ENCODE data around the gene SLC12A7. TPM values are rescaled to one million over a fixed set of nuclear protein-coding genes. Genes with fewer than 3 reads are reported as not detected.

SLC12A7 gene
- total RNA-seq, 1 experiment from 2014 or later = 30.8 TPM

GRCh38 chr5:1019001-1019905 is 92.6 kb downstream of the SLC12A7 start:
- no peak overlapping the region for H3K9ac ChIP-seq (ENCODE audit: extremely low read depth, insufficient read length, low read length)
- H4K20me1 ChIP-seq (ENCODE audit: control insufficient read depth, insufficient read depth, insufficient read length) = no peaks in the 10 kb centered on the region
- no CpG with 5 or more reads among the region's 37 CpGs for WGBS (ENCODE audit: extremely low coverage, insufficient read length, low lambda C conversion rate)
- H4K91ac ChIP-seq (ENCODE audit: insufficient read length, low read depth, low read length) = no peak overlapping the region
- no peak overlapping the region for H3K56ac ChIP-seq (ENCODE audit: insufficient read length, low read depth, low read length)
- no peak overlapping the region for H3K27ac ChIP-seq (ENCODE audit: insufficient read length, low read depth, low read length)
- H2BK20ac ChIP-seq (ENCODE audit: low read depth, low read length, poor library complexity, severe bottlenecking) = no peak overlapping the region
- no peak overlapping the region; a peak in 1 of 5 replicates for H3K4me3 Mint-ChIP-seq
- H4K8ac ChIP-seq (replicated peaks; ENCODE audit: insufficient read length, low read depth, low read length) = no peak overlapping the region
- peaks cover 14 to 17% of the 10 kb centered on the region in 2 experiments for H3K4me1 Mint-ChIP-seq
- no peak overlapping the region for H2BK12ac ChIP-seq (ENCODE audit: insufficient read length, low read depth, low read length)
- no peak for DNase-seq
- H3T11ph ChIP-seq (ENCODE audit: low read length) = no peak overlapping the region
- H3K4me1 ChIP-seq (ENCODE audit: insufficient read depth, low read length) = no peaks in the 10 kb centered on the region; the same call in 1 of the 2 replicates
- 0 out of 7 replicates have a peak overlapping the region, but pooled peaks of 1 of the 3 experiments have one; percentile 8 for H3K27ac Mint-ChIP-seq
- H2AK5ac ChIP-seq (ENCODE audit: insufficient read length, low read length) = no peak overlapping the region
- no peaks in the 10 kb centered on the region for H3K79me1 ChIP-seq (ENCODE audit: insufficient read depth, low read depth, low read length, poor library complexity, severe bottlenecking)
- H3K23ac ChIP-seq (ENCODE audit: insufficient read length, low read depth, low read length) = no peak overlapping the region
- no peaks in the 10 kb centered on the region; a peak in 1 of 5 replicates for H3K9me3 Mint-ChIP-seq
- no peak overlapping the region for H2BK5ac ChIP-seq (ENCODE audit: insufficient read length, low read length)
- no peaks in the 10 kb centered on the region for H3K23me2 ChIP-seq (ENCODE audit: insufficient read length, low read depth, low read length, poor library complexity, severe bottlenecking)
- H3K14ac ChIP-seq (ENCODE audit: insufficient read depth, low read length) = no peak overlapping the region
- no peak overlapping the region for H3K4ac ChIP-seq (ENCODE audit: low read depth, low read length)
- H3K36me3 Mint-ChIP-seq (ENCODE audit: insufficient read depth in 1 of 3, low read depth in 3 of 3) = no peaks in the 10 kb centered on the region
- no peak overlapping the region for H3K18ac ChIP-seq (ENCODE audit: insufficient read length, low read depth, low read length)
- H4K5ac ChIP-seq (ENCODE audit: insufficient read length, low read depth, low read length) = no peak overlapping the region
- H3K79me2 ChIP-seq (ENCODE audit: insufficient read depth, low read length) = no peaks in the 10 kb centered on the region
- no peak overlapping the region for H3K4me2 ChIP-seq (ENCODE audit: insufficient read depth, insufficient read length, low read length)
- H3K9me3 ChIP-seq (ENCODE audit: control insufficient read depth, low read depth, low read length) = no peaks in the 10 kb centered on the region
- no peak overlapping the region for H2AFZ ChIP-seq (ENCODE audit: low read length)
- H2BK15ac ChIP-seq (ENCODE audit: low read depth, low read length) = no peak overlapping the region
- H3K27me3 ChIP-seq (ENCODE audit: insufficient read depth, low read length) = no peaks in the 10 kb centered on the region
- no peak overlapping the region for H2BK120ac ChIP-seq (ENCODE audit: low read depth, low read length, poor library complexity, severe bottlenecking)
- TF ChIP-seq CTCF (conservative IDR thresholded peaks at IDR 0.05) = no peak
- H3K27me3 Mint-ChIP-seq (ENCODE audit: low read depth) = no peaks in the 10 kb centered on the region

All from H9 (cell line).